Measurements from ENCODE around the gene ITPA.

DNA sequence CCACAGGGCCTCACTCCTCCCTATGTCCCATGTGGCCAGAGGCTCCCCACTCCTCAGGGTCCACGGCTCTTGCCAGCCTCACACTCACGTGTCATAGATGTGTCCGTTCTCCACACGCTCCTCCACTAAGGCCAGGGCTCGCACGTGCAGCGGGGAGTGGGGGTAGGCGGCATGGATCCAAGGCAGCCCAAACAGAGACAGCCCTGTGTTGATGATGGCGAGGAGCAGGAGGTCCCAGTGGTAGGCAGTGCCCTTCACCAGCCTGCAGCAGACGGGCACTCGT is 19.4 kb downstream of the ITPA start:
- TF ChIP-seq YBX1 (IDR thresholded peaks at IDR 0.05) (no peak), ZBED1 (IDR thresholded peaks at IDR 0.05; ENCODE audit: borderline replicate concordance) (no peak), POLR2AphosphoS5 (IDR thresholded peaks at IDR 0.05; ENCODE audit: low read length) (no peak), JUND (IDR thresholded peaks at IDR 0.05; ENCODE audit: low read depth, low read length) (no peak)
- TF ChIP-seq, protein P1, sequence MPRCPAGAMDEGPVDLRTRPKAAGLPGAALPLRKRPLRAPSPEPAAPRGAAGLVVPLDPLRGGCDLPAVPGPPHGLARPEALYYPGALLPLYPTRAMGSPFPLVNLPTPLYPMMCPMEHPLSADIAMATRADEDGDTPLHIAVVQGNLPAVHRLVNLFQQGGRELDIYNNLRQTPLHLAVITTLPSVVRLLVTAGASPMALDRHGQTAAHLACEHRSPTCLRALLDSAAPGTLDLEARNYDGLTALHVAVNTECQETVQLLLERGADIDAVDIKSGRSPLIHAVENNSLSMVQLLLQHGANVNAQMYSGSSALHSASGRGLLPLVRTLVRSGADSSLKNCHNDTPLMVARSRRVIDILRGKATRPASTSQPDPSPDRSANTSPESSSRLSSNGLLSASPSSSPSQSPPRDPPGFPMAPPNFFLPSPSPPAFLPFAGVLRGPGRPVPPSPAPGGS (IDR thresholded peaks at IDR 0.05; ENCODE audit: borderline replicate concordance, insufficient read depth, low read depth, low read length, poor library complexity, severe bottlenecking) = no peak
- TF ChIP-seq, protein P2, sequence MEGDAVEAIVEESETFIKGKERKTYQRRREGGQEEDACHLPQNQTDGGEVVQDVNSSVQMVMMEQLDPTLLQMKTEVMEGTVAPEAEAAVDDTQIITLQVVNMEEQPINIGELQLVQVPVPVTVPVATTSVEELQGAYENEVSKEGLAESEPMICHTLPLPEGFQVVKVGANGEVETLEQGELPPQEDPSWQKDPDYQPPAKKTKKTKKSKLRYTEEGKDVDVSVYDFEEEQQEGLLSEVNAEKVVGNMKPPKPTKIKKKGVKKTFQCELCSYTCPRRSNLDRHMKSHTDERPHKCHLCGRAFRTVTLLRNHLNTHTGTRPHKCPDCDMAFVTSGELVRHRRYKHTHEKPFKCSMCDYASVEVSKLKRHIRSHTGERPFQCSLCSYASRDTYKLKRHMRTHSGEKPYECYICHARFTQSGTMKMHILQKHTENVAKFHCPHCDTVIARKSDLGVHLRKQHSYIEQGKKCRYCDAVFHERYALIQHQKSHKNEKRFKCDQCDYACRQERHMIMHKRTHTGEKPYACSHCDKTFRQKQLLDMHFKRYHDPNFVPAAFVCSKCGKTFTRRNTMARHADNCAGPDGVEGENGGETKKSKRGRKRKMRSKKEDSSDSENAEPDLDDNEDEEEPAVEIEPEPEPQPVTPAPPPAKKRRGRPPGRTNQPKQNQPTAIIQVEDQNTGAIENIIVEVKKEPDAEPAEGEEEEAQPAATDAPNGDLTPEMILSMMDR (IDR thresholded peaks at IDR 0.05 in 2 of 3, conservative IDR thresholded peaks at IDR 0.05 in 1 of 3; ENCODE audit: control insufficient read depth in 2 of 3, extremely low read depth in 1 of 3, insufficient read depth in 1 of 3, low read depth in 3 of 3, low read length in 3 of 3) = no peak
